LNCAP (cell line): Measurements from ENCODE around the gene CFAP58.

ENCODE experiments used
- TF ChIP-seq, protein P1 (sequence below): fragments of 450-650 bp; IDR thresholded peaks from 2 replicates; pipeline ENCODE4 v1.5.1; 2017; ENCODE audit warnings: mild to moderate bottlenecking

CFAP58 gene

GRCh38 chr10:104424719-104425118 lies 71.1 kb downstream of the CFAP58 start:
- TF ChIP-seq, protein P1, sequence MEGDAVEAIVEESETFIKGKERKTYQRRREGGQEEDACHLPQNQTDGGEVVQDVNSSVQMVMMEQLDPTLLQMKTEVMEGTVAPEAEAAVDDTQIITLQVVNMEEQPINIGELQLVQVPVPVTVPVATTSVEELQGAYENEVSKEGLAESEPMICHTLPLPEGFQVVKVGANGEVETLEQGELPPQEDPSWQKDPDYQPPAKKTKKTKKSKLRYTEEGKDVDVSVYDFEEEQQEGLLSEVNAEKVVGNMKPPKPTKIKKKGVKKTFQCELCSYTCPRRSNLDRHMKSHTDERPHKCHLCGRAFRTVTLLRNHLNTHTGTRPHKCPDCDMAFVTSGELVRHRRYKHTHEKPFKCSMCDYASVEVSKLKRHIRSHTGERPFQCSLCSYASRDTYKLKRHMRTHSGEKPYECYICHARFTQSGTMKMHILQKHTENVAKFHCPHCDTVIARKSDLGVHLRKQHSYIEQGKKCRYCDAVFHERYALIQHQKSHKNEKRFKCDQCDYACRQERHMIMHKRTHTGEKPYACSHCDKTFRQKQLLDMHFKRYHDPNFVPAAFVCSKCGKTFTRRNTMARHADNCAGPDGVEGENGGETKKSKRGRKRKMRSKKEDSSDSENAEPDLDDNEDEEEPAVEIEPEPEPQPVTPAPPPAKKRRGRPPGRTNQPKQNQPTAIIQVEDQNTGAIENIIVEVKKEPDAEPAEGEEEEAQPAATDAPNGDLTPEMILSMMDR: no peak

DNA sequence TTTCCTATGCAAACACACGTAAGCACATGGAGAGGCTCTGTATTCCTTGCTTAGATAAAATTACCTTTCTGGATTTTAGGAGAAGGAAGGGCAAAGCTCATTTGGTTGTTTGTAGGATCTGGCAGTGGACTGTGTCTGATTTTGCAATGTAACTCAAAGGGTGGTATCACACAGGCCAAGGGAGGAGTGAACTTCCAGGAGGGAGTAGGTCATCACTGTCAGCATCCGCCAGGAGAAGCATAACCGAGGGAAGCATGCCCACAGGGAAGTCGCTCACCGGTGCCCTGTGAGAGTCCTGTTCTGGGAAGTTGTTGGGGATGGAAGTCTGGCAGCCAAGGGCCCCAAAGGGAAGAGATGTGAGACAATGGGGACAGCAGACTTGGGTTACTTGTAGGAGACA lies 74.4 kb downstream of the CFAP58 start:
- TF ChIP-seq, protein P1: no peak

DNA sequence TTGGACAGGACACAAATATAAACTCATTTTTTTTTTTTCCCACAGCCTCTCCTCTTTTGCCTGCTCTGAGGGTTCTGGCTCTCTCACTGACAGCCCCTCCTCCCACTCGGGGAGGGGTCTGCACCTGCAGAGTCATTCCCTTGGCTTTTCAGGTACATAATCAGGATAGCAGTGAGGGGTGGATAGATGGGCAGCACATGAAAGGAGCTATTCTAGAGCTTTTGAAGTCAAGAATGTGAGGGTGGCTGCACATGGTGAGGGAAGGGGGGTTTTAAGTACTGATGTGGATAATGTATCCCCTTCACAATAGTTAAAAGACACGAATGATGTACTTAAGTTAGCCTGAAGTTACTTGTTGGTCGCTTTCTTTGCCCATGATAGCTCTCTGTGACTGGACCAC lies 76.2 kb downstream of the CFAP58 start:
- TF ChIP-seq, protein P1: no peak

GRCh38 chr10:104430360-104430759 lies 76.7 kb downstream of the CFAP58 start:
- TF ChIP-seq, protein P1: no peak

- TF ChIP-seq, protein P1: no peak
Measured at GRCh38 chr10:104433669-104434068, 80.0 kb downstream of the CFAP58 start.

- TF ChIP-seq, protein P1: no peak
Measured at GRCh38 chr10:104434601-104435000, 81.0 kb downstream of the CFAP58 start.

- TF ChIP-seq, protein P1: no peak
Measured at GRCh38 chr10:104435822-104436221, 82.2 kb downstream of the CFAP58 start.

GRCh38 chr10:104437226-104437625 lies 83.6 kb downstream of the CFAP58 start:
- TF ChIP-seq, protein P1: no peak
